Activated CD4-positive, CD25-positive, alpha-beta regulatory T cell treated with anti-CD3 and anti-CD28 coated beads, Interleukin-2, amount 50 U/mL, for 16 hours (primary cell): ENCODE data around the gene TMEM17.
"Not testable (repeated sequence)": the region's sequence is repeated elsewhere in the genome, so short reads cannot be mapped to it uniquely, and the experiment has no call there.

Experiments
- DNase-seq: peaks from one replicate; pipeline ENCODE4 v3.0.0-alpha.2; 2020; ENCODE audit warnings: low read depth, low spot score

TMEM17 gene, protein sequence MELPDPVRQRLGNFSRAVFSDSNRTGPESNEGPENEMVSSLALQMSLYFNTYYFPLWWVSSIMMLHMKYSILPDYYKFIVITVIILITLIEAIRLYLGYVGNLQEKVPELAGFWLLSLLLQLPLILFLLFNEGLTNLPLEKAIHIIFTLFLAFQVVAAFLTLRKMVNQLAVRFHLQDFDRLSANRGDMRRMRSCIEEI

DNA sequence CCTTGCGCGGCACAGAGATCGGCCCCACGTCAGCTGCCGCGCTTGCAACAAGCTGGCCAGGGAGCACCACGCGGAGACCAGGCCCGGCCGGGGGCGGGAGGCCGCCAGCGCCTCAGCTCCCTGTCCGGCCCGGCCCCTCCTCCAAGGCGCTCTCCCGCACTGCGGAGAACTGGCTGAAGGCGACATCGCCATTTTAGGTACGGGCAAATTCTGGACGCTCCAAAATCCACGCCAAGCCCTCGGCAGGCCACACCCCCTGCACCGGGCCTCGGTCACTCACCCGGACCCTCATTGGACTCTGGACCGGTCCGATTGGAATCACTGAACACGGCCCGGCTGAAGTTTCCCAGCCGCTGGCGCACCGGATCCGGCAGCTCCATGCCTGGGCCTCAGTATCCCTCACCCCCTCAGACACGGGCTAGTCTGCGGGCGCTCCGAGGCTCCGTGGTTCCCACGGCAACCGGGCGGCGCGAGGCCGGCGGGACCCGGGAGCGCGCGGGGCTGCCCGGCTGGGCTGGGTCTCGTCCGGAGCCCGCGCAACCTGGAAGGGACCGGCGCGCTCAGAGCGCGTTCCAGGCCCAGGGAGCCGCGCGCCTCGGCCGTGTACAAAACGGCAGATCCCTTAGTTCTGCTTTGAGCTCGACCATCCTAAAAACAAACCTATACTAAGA lies at the start of gene TMEM17:
TSS of gene TMEM17 (minus strand) at position 446 of the 671 bp plus-strand sequence. CDS start at position 380, 66 bp downstream.
- DNase-seq: no peak

DNA sequence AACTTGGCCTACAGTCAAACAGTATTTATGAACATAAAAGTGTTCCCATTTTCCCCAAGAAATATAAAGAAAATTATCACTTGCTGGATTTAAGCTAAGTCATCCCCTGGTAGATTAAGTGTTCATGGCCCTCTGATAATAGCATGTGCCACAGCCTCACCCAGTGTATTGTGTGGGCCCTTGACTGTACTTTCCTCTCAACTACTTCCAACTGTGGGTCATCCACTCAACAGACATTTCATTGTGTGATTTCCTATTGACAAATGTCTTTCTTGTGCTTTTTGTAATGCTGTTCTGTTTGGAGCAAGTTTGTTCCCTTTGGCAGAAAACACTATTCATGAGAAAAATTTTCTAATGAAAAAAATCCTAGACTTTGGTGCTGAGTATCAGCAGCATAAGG lies 48.4 kb upstream of the TMEM17 start:
- no peak for DNase-seq

DNA sequence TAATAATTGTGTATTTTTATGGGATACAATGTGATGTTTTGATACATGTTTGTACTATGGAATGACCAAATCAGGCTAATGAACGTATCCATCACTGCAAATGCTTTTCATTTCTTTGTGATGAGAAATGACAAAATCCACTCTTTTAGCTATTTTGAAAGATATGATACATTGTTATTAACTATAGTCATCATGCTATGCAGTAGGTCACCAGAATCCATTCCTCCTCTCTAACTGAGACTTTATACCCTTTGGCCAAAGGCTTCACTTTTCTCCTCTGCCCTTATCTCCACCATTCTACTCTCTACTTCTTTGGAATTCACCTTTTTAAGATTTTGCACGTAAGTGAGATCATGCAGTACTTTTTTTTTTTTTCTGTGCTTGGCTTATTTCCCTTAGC lies 44.5 kb upstream of the TMEM17 start:
- DNase-seq: no peak

DNA sequence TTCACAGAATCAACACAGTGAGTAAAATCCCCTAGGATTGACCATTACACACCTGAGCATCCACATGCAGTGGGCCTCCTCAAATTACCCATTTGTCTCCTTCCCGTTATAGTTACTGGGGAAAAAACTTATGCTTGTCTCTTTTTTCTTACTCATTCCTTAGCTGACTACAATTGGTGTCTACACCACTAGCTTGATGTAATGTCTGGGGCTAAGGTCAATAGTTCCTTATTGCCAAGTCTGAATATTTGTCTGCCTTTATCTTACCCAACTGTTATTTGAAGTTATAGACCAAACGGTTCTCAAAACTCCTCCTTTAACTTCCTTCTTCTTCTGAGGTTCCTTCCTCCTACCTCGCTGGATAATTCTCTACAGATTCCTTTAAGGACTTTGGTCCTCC lies 41.9 kb upstream of the TMEM17 start:
- DNase-seq: no peak

DNA sequence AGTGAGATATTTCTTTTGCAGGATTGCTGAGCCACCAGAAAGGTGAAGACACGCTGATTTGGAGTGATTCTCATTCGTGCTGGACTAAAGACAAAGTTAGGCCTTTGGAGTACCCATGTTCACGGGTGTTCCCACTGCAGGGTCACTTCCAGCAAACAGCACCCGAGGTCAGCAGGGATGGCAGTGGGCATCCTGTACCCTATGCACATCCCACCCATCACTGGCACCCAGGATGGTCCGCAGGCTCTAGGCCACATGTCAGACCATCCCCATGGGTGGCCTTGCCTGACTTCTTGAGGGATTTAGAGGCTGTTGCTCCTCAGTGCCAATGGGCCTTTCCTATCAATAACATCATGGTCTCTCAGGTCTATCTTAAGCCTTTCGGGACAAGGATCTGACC lies 39.3 kb upstream of the TMEM17 start:
- DNase-seq: no peak

DNA sequence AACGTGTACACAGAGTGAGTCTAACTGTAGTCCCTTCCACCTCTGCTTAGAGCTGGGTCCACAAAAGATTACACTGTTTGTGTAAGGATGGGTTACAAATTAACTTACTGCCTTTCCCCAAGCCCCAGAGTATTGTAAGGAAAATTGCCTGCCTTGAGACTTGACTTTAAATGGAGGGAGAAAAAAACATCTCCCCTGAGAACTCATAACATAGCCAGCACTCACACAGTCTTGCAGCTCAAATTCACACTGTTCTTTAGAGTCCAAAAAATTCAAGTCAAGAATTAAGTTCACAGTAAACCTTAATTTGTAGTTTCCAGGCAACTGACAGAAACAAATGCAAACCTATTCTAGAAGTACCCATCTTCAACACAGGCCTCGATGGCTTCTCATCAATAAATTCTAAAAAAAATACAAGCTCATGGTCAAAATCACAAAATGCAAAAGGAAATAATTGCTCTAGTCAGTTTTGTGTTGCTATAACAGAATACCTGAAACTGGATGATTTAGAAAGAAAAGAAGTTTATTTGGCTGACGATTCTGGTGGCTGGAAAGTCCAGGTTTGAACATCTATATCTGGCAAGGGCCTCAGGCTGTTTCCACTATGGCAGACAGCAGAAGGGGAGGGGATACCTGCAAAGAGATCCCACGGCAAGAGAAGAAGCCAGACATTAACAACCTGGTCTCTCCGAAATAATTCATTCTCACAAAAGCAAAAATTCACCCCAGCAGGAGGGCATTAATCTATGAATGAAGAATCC lies 34.6 kb upstream of the TMEM17 start:
- no peak for DNase-seq

DNA sequence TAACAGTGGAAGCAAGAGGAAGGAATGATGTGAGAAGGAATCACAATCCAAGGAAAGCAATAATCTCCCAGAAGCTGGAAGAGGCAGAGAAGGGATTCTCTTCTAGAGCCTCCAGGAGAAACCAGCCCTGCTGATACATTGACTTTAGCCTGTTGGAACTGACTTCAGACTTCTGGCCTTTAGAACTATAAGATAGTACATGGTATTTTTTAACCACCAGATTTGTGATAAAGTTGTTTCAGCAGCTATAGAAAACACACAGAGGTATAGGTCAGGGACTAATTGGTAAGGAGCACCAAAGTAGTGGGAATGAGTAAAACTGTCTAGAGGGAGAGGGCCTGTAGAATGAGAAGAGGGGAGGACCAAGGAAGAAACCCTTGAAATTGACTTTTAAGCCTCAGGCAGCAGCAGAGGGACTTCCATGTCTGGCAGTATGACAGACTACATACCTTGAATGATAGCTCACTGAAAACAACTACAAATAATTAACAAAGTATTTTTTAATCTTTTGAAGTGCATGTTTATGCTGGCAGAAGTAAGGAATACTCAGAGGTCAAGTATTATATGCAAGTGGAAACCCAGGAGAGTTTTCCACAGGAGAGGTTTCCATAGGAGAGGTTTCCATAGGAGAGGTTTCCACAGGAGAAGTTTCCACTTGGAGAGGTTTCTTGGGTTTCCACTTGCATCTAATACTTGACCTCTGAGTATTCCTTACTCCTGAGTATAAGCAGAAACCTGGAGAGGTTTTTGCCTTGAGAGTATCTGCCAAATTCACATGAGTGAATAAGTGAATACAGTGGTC lies 33.8 kb upstream of the TMEM17 start:
- no peak for DNase-seq

DNA sequence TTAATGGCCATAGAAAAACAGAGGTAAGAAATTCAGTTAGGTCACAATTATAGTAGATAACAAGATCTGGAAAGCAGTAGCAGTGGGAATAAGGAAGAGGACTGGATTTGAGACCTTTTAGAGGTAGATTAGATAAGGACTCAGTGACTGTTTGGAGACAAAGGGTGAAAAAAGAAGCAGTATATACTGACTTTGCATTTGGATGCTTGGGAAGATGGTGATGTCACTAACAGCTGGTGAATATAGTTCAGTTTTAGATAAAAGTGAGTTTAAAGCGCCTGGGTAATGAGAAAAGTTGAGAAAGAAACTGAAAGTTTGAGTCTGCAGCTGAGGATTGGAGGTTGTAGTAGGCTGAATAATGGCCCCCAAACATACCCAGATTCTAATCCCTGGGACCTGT lies 32.8 kb upstream of the TMEM17 start:
- DNase-seq: no peak

DNA sequence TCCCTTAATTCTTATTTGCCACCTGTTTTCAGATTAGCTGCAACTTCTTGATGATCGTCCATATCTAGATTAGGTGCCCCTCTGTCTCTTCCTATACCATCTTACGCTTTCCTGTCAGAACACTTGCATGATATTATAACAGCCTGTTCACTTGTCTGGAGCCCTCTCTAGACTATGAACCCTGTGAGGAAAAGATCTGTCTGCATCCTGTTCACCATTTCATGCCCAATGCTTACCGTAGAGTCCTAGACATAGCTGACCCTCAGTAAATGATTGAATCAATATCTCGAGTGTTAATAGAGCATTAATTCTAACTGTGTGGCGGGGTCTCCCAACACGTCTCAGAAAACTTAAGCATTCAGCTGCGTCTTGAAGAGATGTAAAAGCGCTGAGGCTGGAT lies 31.8 kb upstream of the TMEM17 start:
- no peak for DNase-seq

DNA sequence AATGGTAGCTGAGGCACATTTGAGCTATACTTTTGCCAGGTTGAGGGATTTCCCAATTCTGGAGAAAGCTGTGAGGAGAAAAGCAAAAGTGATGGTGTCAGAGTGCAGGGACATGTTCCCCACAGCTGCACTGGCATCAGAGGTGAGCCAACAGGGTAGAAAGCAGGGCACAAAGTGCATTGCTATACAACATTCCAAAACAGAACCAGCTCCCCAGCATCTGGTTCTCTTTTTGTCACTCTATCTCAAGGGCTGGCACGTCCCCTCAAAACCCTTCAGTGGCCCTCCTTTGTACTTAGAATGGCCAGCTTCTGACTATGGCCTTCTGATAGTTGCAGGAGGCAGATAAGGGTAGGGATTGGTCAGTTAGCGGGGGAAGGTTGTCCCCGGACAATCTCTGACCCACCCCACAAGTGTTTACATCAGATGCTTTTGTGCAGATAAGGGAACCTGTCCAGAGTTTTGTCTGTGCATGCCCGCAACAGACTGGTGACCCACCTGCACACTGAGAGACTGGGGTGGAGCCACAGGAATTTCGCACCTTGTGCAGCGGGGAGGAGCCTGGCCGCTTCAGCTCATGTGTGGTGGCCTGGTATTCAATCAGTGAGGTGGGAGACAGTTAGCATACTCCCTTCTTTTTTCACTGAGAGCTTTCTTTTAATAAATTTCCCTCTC lies 31.0 kb upstream of the TMEM17 start:
- no peak for DNase-seq

DNA sequence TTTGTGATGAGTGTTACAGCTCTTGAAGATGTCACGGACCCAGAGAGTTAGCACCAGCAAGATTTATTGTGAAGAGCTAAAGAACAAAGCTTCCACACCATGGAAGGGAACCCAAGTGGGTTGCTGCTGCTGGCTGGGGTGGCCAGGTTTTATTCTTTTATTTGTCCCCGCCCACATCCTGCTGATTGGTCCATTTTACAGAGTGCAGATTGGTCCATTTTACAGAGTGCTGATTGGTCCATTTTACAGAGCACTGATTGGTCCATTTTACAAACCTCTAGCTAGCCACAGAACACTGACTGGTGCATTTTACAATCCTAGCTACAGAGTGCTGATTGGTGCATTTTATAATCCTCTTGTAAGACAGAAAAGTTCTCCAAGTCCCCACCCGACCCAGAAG lies 29.5 kb upstream of the TMEM17 start:
- DNase-seq: not testable (repeated sequence)

DNA sequence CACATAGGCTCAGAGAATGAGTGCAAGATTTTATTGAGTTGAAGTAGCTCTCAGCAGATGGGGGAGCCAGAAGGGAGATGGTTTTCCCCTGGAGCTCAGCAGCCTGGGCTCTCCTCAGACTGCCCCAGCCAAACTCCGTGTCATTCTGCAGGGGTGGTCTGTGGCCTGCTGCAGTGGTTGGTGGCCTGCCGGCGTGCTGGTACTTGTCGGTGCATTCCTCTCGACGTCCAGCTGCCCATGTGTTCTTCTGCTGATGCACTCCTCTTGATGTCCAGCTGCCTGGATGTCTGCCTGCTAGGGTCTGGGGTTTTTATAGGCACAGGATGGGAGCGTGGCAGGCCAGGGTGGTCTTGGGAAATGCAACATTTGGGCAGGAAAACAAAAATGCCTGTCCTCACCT lies 25.6 kb upstream of the TMEM17 start:
- no peak for DNase-seq

DNA sequence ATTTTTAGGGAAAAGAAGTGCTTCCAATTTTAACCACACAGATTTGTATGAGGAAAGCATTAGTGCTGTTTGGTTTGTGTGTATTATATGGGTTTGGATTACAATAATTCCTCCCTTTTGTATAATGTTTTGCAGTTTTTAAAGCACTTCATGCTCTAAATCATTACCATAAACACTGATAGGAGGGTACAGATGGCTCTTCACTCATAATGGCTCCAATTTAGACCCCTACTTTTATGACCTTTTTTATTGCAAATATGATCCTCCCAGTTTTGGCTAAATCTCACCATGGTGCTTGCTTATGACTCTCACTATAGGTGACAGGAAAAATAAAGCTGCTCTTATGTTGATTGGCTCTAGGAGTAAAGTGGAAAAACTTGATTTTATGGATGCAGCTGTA lies 23.8 kb upstream of the TMEM17 start:
- DNase-seq: no peak

DNA sequence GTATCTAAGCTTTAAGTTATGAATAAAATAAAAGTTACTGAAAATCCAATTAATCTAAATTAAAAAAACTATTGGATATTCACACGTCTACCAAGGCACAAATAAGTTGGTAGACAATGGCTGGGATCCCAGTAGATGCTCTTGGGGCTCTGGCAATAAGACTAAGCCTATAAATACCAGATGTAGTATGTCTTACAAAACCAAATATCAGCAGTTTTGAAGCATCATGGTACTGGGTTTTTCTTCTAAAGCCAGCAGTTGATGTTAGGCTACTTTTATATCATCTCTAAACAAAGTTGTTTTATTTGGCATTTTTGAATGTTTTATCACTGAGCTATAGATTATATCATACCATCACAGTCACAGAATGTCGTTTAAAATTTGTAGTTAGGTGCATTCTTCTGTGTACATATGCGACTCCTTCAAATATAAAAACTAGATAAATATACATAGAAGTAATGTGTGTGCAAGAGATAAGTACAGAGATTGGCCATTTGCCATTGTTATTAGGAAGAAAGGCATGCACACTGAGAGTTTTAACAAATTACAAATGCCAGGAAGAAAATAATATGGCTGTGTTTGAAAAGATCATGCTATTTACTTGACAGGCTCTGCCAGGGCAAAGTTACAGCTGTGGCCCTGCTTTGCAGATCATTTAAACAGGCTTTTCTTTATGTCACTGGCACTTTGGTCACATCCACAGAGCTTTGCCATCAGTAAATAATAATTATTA lies 21.6 kb upstream of the TMEM17 start:
- DNase-seq: no peak

DNA sequence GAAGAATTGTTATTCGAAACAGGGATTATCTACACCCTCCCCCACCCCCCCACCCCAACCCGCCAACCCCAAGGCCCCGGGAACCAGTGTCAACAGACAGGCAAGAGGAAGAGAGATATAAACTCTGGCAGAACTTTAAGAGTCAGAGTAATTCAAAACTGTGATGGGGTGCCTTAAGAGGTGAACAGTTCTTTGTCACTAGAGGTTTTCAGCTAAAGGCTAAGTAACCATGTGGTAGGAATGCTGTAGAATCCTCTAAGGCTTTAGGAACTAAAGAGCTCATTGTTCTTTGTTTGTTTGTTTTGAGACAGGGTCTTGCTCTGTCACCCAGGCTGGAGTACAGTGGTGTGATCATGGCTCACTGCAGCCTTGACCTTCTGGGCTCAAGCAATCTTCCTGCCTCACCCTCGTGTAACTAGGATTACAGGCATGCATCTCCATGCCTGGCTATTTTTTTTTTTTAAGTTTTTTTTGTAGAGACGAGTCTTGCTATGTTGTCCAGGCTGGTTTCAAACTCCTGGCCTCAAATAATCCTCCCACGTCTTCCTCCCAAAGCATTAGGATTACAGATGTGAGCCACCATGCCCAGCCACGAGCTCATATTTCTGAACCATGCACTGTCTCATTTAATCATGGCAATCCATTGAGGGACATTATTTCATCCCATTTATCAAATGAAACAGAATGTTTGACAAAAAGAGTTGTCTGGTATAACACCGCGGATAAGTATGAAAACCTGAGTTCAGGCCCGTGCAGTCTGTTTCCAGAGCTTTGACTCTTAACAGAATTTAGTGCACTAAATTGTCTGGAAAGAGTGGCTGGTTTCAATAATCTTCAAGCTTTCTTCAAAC lies 20.8 kb upstream of the TMEM17 start:
- DNase-seq: no peak

DNA sequence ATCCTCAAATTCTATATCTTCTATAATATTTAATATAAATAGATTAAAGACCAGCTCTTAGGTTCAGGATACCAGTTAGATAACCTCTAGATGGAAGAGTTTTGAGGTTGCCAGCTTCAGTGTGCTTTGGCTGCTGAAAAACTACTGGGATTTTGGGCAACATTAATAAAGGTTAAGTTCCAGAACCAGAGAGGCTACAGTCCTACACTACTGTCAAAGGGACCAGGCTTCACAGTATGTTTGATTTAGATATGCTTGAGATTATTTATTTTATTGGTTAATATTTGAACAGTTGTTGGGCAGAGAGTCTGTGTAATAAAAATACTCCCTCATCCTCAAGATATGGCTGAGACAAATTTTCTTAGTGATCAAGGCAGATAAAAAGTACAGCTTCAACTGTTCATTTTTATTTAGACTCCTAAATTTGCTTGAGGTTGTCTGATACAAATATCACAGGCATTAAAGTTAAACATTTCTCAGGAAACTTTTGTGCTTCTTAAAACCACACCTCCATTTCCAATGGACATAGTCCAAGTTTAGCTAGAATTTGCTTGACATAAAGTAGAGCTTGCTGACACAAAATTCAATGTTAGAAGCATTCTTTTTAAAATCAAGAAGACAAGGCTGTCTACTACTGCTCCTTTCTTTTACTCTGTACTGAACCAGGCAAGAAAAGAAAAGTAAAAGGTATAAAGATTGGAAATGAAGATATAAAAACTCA lies 19.7 kb upstream of the TMEM17 start:
- no peak for DNase-seq

DNA sequence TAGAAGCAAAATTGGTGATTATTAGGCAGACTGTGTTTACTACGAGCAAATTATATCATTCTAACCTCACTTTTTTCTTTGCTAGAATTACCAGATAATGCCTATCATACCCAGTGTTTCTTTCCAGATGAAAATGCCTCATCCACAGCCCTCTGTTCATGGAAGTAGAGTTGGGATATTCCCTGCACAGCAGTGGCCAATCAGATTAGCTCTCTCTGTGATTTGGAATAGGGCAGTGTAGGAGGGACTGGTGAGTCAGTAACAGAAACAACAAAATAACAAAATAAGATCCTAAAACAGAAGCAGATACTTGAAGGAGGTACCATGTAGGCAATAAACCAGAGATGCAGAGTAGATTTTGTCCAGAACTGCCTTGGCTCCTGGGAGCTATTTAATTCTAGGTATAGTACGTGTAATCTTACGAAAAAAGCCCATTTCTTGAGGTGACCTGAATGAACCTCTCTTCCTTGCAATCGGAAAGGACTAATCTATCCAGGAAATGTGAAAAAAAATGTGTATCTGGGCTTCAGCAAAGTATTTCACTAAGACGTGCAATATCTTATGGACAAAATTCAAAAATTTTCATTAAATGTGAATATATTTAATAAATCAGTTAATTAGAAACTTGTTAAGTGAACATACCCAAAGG lies 18.4 kb upstream of the TMEM17 start:
- DNase-seq: no peak

DNA sequence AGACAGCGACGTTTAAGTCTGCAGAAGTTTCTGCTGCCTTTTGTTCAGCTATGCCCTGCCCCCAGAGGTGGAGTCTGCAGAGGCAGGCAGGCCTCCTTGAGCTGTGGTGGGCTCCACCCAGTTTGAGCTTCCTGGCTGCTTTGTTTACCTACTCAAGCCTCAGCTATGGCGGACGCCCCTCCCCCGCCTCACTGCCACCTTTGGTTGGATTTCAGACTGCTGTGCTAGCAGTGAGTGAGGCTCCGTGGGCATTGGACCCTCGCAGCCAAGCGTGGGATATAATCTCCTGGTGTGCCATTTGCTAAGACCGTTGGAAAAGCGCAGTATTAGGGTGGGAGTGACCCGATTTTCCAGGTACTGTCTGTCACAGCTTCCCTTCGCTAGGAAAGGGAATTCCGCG lies 15.1 kb upstream of the TMEM17 start:
- not testable (repeated sequence) for DNase-seq

DNA sequence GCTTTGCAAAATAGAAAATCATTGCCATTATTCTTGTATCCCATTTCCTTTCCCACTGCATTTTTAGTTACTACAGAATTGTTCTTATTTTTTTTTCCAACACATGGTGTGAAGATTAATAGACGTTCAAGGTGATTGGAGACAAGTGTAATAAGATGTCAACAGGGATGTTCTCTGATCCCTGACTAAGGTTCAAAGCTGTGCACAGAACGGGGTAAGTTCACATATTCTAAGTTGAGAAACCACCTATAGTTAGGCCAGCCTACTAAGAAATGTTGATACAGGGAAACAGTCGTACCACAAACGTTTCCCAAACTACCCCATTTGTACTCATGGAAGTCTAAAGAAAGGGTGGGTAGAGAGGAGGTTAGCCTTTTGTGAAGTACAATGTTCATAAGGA lies 6.4 kb upstream of the TMEM17 start:
- no peak for DNase-seq
